ENCODE data around the gene PDCL2. TPM values are rescaled to one million over a fixed set of nuclear protein-coding genes. Genes with fewer than 3 reads are reported as not detected.
"Not testable (repeated sequence)": the region's sequence is repeated elsewhere in the genome, so short reads cannot be mapped to it uniquely, and the experiment has no call there.

The PDCL2 gene
- total RNA-seq, 1 experiment from 2014 or later = not detected

DNA sequence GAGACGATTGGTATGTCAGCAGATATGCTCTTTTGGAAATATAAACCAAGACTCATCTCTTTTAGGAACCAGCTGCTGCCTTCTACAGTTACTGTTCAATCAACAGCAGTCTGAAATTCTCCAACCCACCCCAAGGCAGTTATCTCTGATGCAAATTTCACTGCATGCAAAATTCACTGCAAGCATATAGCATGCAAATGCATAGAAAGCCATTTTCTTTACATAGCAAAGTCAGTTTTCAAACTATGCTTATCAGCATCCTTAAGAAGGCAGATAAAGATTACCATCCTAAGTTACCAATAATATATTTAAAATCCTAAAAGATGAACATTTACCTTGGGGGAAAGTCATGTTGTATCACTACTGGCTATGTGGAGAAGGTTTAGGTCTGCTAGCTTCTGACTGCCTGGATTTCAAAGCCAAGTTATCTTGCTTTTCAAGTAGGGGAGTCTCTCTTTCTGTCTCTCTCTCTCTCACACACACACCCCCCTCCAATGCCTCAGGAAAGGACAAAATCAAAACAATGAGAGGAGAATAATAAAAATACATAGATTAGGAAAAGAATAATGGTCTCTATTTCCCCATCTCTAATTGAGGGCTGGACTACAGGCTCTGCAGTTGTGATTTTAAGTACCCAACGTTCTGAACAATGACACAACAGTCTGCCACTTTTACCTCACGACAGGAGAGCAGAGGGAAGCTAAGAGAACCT, 42.5 kb upstream of the PDCL2 start:
- Mint-ChIP-seq H3K36me3 (ENCODE audit: insufficient read depth, unreplicated experiment) (no peaks in the 10 kb centered on the region), H3K9me3 (ENCODE audit: unreplicated experiment) (no peaks in the 10 kb centered on the region), H3K4me1 (ENCODE audit: low read depth, unreplicated experiment) (peaks cover 7% of the 10 kb centered on the region), H3K27me3 (ENCODE audit: insufficient read depth, unreplicated experiment) (peaks cover 22% of the 10 kb centered on the region), H3K27ac (ENCODE audit: unreplicated experiment) (no peak overlapping the region), H3K4me3 (ENCODE audit: unreplicated experiment) (no peak overlapping the region)
- DNase-seq = no peak
- Histone ChIP-seq H3K27me3 (replicated peaks; ENCODE audit: control insufficient read depth, insufficient read depth, low read length) (peaks cover 3% of the 10 kb centered on the region), H3K4me1 (no peaks in the 10 kb centered on the region), H3K9me3 (0 out of 2 replicates have a peak, but pooled peaks cover 7% of the 10 kb centered on the region), H3K4me3 (ENCODE audit: low read depth, low read length) (no peak overlapping the region), H3K36me3 (ENCODE audit: control insufficient read depth, insufficient read depth, low read length) (no peaks in the 10 kb centered on the region)
- BruUV-seq (replicated peaks) = no TSS peak
- TF ChIP-seq, protein P1, sequence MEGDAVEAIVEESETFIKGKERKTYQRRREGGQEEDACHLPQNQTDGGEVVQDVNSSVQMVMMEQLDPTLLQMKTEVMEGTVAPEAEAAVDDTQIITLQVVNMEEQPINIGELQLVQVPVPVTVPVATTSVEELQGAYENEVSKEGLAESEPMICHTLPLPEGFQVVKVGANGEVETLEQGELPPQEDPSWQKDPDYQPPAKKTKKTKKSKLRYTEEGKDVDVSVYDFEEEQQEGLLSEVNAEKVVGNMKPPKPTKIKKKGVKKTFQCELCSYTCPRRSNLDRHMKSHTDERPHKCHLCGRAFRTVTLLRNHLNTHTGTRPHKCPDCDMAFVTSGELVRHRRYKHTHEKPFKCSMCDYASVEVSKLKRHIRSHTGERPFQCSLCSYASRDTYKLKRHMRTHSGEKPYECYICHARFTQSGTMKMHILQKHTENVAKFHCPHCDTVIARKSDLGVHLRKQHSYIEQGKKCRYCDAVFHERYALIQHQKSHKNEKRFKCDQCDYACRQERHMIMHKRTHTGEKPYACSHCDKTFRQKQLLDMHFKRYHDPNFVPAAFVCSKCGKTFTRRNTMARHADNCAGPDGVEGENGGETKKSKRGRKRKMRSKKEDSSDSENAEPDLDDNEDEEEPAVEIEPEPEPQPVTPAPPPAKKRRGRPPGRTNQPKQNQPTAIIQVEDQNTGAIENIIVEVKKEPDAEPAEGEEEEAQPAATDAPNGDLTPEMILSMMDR (IDR thresholded peaks at IDR 0.05; ENCODE audit: insufficient read depth in 1 of 2, low read depth in 1 of 2, low read length in 1 of 2, severe bottlenecking in 1 of 2, unreplicated experiment in 1 of 2) = no peak
- ChIA-PET POLR2A (no interaction called here), CTCF (no interaction called here)
- intact Hi-C loops (cut with micrococcal nuclease; ENCODE audit: unreplicated experiment) = loop anchor here (5.0 kb wide), 1 partner anchor 187 kb away; no protein-coding TSS in a partner anchor

DNA sequence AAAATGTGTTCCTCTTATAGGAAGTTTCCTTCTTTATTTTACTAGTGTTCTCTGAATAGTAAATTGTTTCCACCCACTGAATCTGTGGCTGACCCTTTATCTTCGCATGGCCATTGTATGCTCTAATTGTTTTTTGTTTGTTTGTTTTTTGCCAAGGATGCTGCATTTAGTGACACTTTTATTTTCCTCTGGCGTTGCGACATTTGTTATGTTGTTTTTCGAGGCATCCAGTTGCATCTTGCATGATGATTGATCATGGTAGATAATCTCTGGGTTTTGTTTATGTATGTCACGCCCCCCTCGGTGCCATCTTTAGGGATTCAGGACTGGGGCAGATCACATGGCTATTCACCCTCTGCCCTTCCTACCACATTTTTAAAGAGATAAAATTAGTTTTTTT, 41.9 kb upstream of the PDCL2 start:
- BruUV-seq (replicated peaks) = no TSS peak
- Histone ChIP-seq H3K4me3 (ENCODE audit: low read depth, low read length) (no peak overlapping the region), H3K27me3 (replicated peaks; ENCODE audit: control insufficient read depth, insufficient read depth, low read length) (peaks cover 3% of the 10 kb centered on the region), H3K36me3 (ENCODE audit: control insufficient read depth, insufficient read depth, low read length) (no peaks in the 10 kb centered on the region), H3K4me1 (no peaks in the 10 kb centered on the region), H3K9me3 (0 out of 2 replicates have a peak, but pooled peaks cover 7% of the 10 kb centered on the region)
- Mint-ChIP-seq H3K27me3 (ENCODE audit: insufficient read depth, unreplicated experiment) (peaks cover 22% of the 10 kb centered on the region), H3K9me3 (ENCODE audit: unreplicated experiment) (no peaks in the 10 kb centered on the region), H3K27ac (ENCODE audit: unreplicated experiment) (no peak overlapping the region), H3K36me3 (ENCODE audit: insufficient read depth, unreplicated experiment) (no peaks in the 10 kb centered on the region), H3K4me1 (ENCODE audit: low read depth, unreplicated experiment) (peaks cover 7% of the 10 kb centered on the region), H3K4me3 (ENCODE audit: unreplicated experiment) (no peak overlapping the region)
- CTCF ChIA-PET = no interaction called here
- TF ChIP-seq, protein P1 (IDR thresholded peaks at IDR 0.05; ENCODE audit: insufficient read depth in 1 of 2, low read depth in 1 of 2, low read length in 1 of 2, severe bottlenecking in 1 of 2, unreplicated experiment in 1 of 2) = no peak
- intact Hi-C loops (cut with micrococcal nuclease; ENCODE audit: unreplicated experiment) = no loop called here
- DNase-seq = no peak
- POLR2A ChIA-PET = no interaction called here

DNA sequence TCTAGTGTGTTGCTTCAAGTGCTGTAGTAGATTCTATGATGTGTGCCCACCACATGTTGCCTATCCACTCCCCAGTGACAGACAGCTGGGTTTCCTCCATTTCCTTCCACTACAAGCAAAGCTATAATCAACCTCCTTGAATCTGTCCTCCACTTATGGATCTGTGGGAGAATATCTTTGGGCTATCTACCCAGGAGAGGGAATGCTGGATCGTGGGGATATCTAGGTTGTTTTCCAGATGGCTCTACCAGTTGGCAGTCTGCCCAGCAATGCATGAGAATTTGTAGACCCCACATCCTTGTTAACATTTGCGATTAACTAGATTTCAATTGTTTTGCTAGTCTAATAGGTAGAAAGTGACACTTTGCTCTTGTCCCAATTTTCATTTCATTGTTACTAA, 33.8 kb upstream of the PDCL2 start:
- ChIA-PET CTCF (no interaction called here), POLR2A (no interaction called here)
- TF ChIP-seq, protein P1 (IDR thresholded peaks at IDR 0.05; ENCODE audit: insufficient read depth in 1 of 2, low read depth in 1 of 2, low read length in 1 of 2, severe bottlenecking in 1 of 2, unreplicated experiment in 1 of 2) = no peak
- H3K4me1 Mint-ChIP-seq (ENCODE audit: low read depth, unreplicated experiment) = no peaks in the 10 kb centered on the region
- H3K4me3 Mint-ChIP-seq (ENCODE audit: unreplicated experiment) = no peak overlapping the region
- DNase-seq = no peak
- H3K27ac Mint-ChIP-seq (ENCODE audit: unreplicated experiment) = no peak overlapping the region
- H3K9me3 ChIP-seq = 0 out of 2 replicates have a peak, but pooled peaks cover 2% of the 10 kb centered on the region
- no peaks in the 10 kb centered on the region for H3K4me1 ChIP-seq
- intact Hi-C loops (cut with micrococcal nuclease; ENCODE audit: unreplicated experiment) = no loop called here
- no peaks in the 10 kb centered on the region for H3K36me3 ChIP-seq (ENCODE audit: control insufficient read depth, insufficient read depth, low read length)
- H3K27me3 Mint-ChIP-seq (ENCODE audit: insufficient read depth, unreplicated experiment) = peaks cover 7% of the 10 kb centered on the region
- no peaks in the 10 kb centered on the region for H3K9me3 Mint-ChIP-seq (ENCODE audit: unreplicated experiment)
- H3K4me3 ChIP-seq (ENCODE audit: low read depth, low read length) = no peak overlapping the region
- H3K27me3 ChIP-seq (replicated peaks; ENCODE audit: control insufficient read depth, insufficient read depth, low read length) = no peaks in the 10 kb centered on the region
- BruUV-seq (replicated peaks) = no TSS peak
- no peaks in the 10 kb centered on the region for H3K36me3 Mint-ChIP-seq (ENCODE audit: insufficient read depth, unreplicated experiment)

DNA sequence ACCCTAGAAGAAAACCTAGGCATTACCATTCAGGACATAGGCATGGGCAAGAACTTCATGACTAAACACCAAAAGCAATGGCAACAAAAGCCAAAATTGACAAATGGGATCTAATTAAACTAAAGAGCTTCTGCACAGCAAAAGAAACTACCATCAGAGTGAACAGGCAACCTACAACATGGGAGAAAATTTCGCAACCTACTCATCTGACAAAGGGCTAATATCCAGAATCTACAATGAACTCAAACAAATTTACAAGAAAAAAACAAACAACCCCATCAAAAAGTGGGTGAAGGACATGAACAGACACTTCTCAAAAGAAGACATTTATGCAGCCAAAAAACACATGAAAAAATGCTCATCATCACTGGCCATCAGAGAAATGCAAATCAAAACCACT, 32.0 kb upstream of the PDCL2 start:
- POLR2A ChIA-PET; H3K36me3 ChIP-seq (ENCODE audit: control insufficient read depth, insufficient read depth, low read length); CTCF ChIA-PET; H3K27me3 ChIP-seq (replicated peaks; ENCODE audit: control insufficient read depth, insufficient read depth, low read length); DNase-seq; H3K9me3 Mint-ChIP-seq (ENCODE audit: unreplicated experiment); intact Hi-C loops (cut with micrococcal nuclease; ENCODE audit: unreplicated experiment); H3K4me3 Mint-ChIP-seq (ENCODE audit: unreplicated experiment); H3K9me3 ChIP-seq; H3K4me3 ChIP-seq (ENCODE audit: low read depth, low read length); H3K27ac Mint-ChIP-seq (ENCODE audit: unreplicated experiment); H3K4me1 ChIP-seq; H3K27me3 Mint-ChIP-seq (ENCODE audit: insufficient read depth, unreplicated experiment); H3K36me3 Mint-ChIP-seq (ENCODE audit: insufficient read depth, unreplicated experiment); BruUV-seq (replicated peaks); H3K4me1 Mint-ChIP-seq (ENCODE audit: low read depth, unreplicated experiment): not testable (repeated sequence)
